HG02852 (cell line): Measurements from ENCODE around the gene UGT2B10.

Source experiments
- ATAC-seq: cut with Tn5 transposase; IDR thresholded peaks from one replicate; pipeline ENCODE4 v1.9.1; 2021; ENCODE audit warnings: mild to moderate bottlenecking, moderate library complexity; ENCODE audit not compliant: unreplicated experiment

The UGT2B10 gene

GRCh38 chr4:68869274-68869773, 53.5 kb downstream of the UGT2B10 start:
- ATAC-seq = no peak

- ATAC-seq = no peak
Observed at GRCh38 chr4:68871809-68872642, 56.2 kb downstream of the UGT2B10 start.

DNA sequence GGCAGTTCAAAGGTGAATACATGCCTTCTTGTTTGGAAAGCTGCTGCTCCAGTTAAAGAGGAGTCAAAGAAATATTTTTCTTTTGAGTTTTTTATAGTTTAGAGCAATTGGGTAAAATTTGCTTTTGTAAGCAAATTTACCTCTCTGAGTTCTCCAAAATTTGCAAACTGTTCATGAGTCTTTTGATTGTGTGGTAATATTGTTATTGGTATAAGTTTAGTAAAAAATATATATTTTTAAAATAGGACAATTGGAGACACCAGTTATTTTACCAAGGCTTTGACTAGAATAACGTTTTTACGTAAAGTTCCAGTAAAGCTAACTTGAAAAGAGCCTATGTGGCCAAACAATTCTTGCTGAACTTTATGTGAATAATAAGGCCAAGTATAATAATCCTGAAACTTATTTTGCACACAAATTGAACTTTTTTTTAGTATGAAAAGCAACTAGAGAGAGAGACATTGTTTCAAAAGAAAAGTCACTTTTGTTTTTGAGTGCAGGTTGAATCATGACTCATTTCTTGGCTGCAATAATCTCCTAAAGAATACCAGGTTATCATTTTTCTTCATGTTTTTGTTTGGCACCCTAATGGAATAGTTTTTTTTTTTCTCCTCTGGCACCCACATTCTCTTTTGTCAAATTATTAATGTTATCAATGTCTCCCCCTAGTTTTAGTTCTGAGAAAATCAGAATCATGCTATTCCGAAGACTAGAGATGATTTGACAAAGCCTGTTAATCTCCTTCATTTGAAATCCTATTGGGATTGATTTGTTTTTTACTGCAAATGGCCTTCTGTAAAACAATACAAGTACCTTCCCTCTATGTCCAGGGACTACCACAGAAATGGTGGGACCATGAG, 57.1 kb downstream of the UGT2B10 start:
- no peak for ATAC-seq

- ATAC-seq = no peak
Observed at GRCh38 chr4:68874507-68874906, 58.7 kb downstream of the UGT2B10 start.

GRCh38 chr4:68877555-68877954, 61.8 kb downstream of the UGT2B10 start:
- no peak for ATAC-seq

GRCh38 chr4:68878048-68878447, 62.3 kb downstream of the UGT2B10 start:
- no peak for ATAC-seq
